Neuronal stem cell (in vitro differentiated cells): Measurements from ENCODE around the gene LIMS1.

Experiments used
- DNase-seq: peaks from one replicate; pipeline ENCODE4 v3.0.0-alpha.2; 2013; ENCODE audit warnings: low spot score
- H2AFZ ChIP-seq: one replicate; pipeline ENCODE4 v1.6.1; 2013; ENCODE audit warnings: mild to moderate bottlenecking, low read length, inconsistent platforms
- H2AK5ac ChIP-seq: 2 replicates; pipeline ENCODE4 v1.6.1; 2013; ENCODE audit warnings: low read depth, mild to moderate bottlenecking, inconsistent platforms, low read length, moderate library complexity, mixed read lengths
- H2BK120ac ChIP-seq: 2 replicates; pipeline ENCODE4 v1.6.1; 2013; ENCODE audit warnings: low read depth, mild to moderate bottlenecking, inconsistent platforms, low read length, moderate library complexity, mixed read lengths
- H2BK12ac ChIP-seq: one replicate; pipeline ENCODE4 v1.6.1; 2013; ENCODE audit warnings: low read length, inconsistent platforms
- H2BK15ac ChIP-seq: 2 replicates; pipeline ENCODE4 v1.6.1; 2013; ENCODE audit warnings: mild to moderate bottlenecking, low read length, inconsistent platforms, mixed read lengths
- H2BK5ac ChIP-seq: one replicate; pipeline ENCODE4 v1.6.1; 2013; ENCODE audit warnings: inconsistent platforms, mild to moderate bottlenecking, low read length, moderate library complexity
- H3K14ac ChIP-seq: one replicate; pipeline ENCODE4 v1.6.1; 2013; ENCODE audit warnings: low read length, inconsistent platforms
- H3K18ac ChIP-seq: 2 replicates; pipeline ENCODE4 v1.6.1; 2013; ENCODE audit warnings: low read length, inconsistent platforms
- H3K23ac ChIP-seq: 2 replicates; pipeline ENCODE4 v1.6.1; 2013; ENCODE audit warnings: low read depth, mild to moderate bottlenecking, mixed read lengths, low read length, inconsistent platforms; ENCODE audit not compliant: poor library complexity
- H3K27ac ChIP-seq: replicated peaks from 3 replicates; pipeline ENCODE4 v1.5.1; 2013; ENCODE audit warnings: low read length, inconsistent platforms
- H3K27me3 ChIP-seq, 3 experiments: 2 replicates each; pipeline ENCODE4 v1.6.1; 2013; ENCODE audit warnings: low read length in 3 of 3, mild to moderate bottlenecking in 2 of 3, inconsistent platforms in 1 of 3, low read depth in 1 of 3, mixed read lengths in 1 of 3, moderate library complexity in 1 of 3; ENCODE audit not compliant: control insufficient read depth in 3 of 3, insufficient read depth in 3 of 3
- H3K36me3 ChIP-seq, 2 donors: replicated peaks in 1 of 2; 2 replicates each; pipeline ENCODE4 v1.6.1; 2013; ENCODE audit warnings: low read length in 2 of 2; ENCODE audit not compliant: control insufficient read depth in 2 of 2, insufficient read depth in 2 of 2
- H3K4ac ChIP-seq: 2 replicates; pipeline ENCODE4 v1.6.1; 2013; ENCODE audit warnings: inconsistent platforms, mild to moderate bottlenecking, low read length, moderate library complexity
- H3K4me1 ChIP-seq, 2 donors: 1 replicate in 1 of 2; 2 replicates in 1 of 2; pipeline ENCODE4 v1.6.1; 2013; ENCODE audit warnings: low read length in 2 of 2, low read depth in 1 of 2; ENCODE audit not compliant: control insufficient read depth in 2 of 2, insufficient read depth in 1 of 2
- H3K4me2 ChIP-seq: one replicate; pipeline ENCODE4 v1.6.1; 2013; ENCODE audit warnings: mild to moderate bottlenecking, low read length, inconsistent platforms; ENCODE audit not compliant: insufficient read depth, poor library complexity, severe bottlenecking
- H3K4me3 ChIP-seq, 2 donors: 2 replicates each; pipeline ENCODE4 v1.5.1; 2013; ENCODE audit warnings: low read length in 2 of 2, mild to moderate bottlenecking in 2 of 2, inconsistent platforms in 1 of 2, moderate library complexity in 1 of 2
- H3K79me1 ChIP-seq: one replicate; pipeline ENCODE4 v1.6.1; 2013; ENCODE audit warnings: low read depth, mild to moderate bottlenecking, inconsistent platforms, low read length, moderate library complexity
- H3K9ac ChIP-seq: one replicate; pipeline ENCODE4 v1.6.1; 2013; ENCODE audit warnings: mild to moderate bottlenecking, low read depth, low read length, inconsistent platforms; ENCODE audit not compliant: poor library complexity
- H3K9me3 ChIP-seq, 2 donors: replicated peaks in 1 of 2; 2 replicates each; pipeline versions ENCODE3 to v1.6.1; 2013; ENCODE audit warnings: low read length in 2 of 2, mild to moderate bottlenecking in 2 of 2, inconsistent platforms in 1 of 2, low read depth in 1 of 2, mixed read lengths in 1 of 2, moderate library complexity in 1 of 2; ENCODE audit not compliant: control insufficient read depth in 2 of 2, insufficient read depth in 1 of 2
- H4K8ac ChIP-seq: one replicate; pipeline ENCODE4 v1.6.1; 2013; ENCODE audit warnings: low read depth, mild to moderate bottlenecking, inconsistent platforms, low read length, moderate library complexity
- H4K91ac ChIP-seq: one replicate; pipeline ENCODE4 v1.6.1; 2013; ENCODE audit warnings: low read length, low read depth, mild to moderate bottlenecking, inconsistent platforms; ENCODE audit not compliant: poor library complexity
- WGBS, 2 donors: extraction: QIAGEN DNeasy Blood & Tissue Kit; methylation state at CpG; one replicate each; pipeline ENCODE4 v1.1.7; 2013; ENCODE audit warnings: missing lambda C conversion rate in 2 of 2, mixed read lengths in 1 of 2; ENCODE audit not compliant: insufficient read length in 2 of 2, insufficient replicate concordance in 1 of 2; ENCODE audit errors: extremely low coverage in 2 of 2; 5-methylcytosine and 5-hydroxymethylcytosine counted together

Gene LIMS1

DNA sequence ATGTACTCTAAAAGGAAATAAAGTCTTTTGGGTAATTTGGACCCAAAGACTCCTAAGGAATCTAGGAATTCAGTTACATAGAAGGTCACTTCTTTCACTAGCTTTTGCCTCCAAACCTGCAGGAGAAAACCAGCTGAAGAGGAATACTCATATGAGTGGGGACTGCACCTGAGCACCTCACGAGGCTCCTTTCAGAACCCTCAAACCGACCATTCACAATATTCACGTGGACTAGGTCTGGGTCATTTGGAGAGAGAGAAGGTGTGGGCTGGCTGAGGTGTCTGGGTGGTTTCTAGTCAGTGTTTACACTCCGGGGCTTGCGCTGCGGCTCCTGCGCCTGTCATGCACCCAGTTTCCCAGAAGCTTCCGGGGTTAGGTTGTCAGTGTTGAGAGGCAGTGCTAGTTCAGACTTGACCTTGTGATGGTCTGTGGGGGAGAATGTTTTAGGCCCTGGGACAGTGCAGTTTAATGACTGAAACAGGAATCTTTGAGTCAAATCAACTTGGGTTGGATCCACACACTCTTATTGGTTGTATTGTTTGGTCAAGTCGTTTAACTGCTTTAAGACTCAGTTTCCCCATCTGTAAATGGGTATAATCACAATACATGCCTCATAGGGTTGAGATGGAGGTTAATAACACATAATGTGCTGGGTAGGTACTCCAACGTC, 78.4 kb downstream of the LIMS1 start:
- Histone ChIP-seq H4K8ac (no peak overlapping the region), H3K79me1 (no peaks in the 10 kb centered on the region), H2BK120ac (no peak overlapping the region), H3K18ac (no peak overlapping the region), H2BK12ac (no peak overlapping the region), H3K27ac (no peak overlapping the region), H2AFZ (no peak overlapping the region), H2BK5ac (no peak overlapping the region), H2BK15ac (no peak overlapping the region), H3K4me3 (no peak overlapping the region), H3K27me3 (no peaks in the 10 kb centered on the region), H3K23ac (no peak overlapping the region), H4K91ac (no peak overlapping the region), H3K9ac (no peak overlapping the region), H3K36me3 (no peaks in the 10 kb centered on the region), H2AK5ac (no peak overlapping the region), H3K4me1 (peaks cover 4 to 10% of the 10 kb centered on the region in 2 donors), H3K4me2 (no peak overlapping the region), H3K14ac (no peak overlapping the region), H3K9me3 (no peaks in the 10 kb centered on the region), H3K4ac (no peak overlapping the region)
- WGBS, 2 donors = no CpG with 5 or more reads among the region's 10 CpGs
- DNase-seq = no peak

DNA sequence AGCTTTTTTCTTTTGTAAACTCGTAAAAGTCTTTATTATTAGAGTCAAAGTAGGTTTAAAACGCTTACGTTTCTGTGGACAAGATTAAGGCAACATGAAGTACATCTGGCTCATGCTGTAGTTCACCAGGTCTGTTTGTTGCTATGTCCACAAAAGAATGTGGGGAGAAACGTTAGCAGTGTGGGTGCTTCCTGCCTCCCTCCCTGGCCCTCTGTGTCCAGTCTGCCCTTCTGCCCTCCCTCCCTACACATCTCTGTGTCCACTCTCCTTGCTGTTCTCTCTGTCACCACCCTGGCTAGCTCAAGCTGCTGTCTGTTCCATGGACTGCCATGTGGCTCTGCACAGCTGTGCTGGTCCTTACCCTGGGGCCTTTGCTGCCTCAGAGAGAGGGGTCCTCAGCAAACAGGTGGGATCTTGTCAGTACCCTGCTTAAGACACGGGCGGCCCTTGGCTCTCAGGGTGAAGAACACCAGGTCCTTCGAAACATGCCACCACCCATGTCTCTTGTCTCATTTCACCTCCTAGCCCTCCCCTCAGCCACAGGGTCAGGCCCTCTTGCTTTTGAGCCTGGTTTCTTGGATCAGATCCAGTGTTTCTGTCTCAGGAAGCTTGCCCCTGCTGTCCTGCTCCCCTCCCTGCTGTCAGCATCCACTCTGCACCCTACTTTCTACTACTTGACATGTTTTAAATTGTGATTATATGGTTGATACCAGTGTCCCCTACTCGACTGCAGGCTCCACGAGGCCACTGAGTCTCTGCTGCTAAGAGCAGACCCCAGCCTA, 79.2 kb downstream of the LIMS1 start:
- DNase-seq = no peak
- no peak overlapping the region for H3K27ac ChIP-seq

DNA sequence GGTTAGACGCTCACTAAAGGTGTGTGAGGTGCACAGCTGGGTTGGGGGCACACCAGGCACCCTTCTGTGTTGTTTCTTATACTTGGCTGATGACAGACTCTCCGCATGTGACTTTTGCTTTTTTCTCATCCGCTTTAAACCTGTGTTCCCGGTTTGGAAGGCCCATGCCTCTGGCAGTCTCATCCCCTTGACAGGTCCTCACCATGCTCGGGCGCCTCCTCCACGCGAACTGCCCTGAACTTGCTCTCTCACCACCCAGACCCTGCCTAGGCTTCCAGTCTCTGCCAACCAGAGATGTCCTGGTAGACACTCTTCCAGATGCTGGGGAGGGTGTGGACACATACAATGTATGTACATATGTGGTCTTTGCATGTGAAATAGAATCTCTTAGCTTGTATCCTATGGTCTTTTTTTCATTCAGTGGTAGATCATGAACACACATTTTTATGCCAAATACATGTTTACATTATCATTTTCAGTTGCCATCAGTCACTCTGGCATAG, 79.8 kb downstream of the LIMS1 start:
- Histone ChIP-seq H4K91ac (no peak overlapping the region), H3K4me3 (no peak overlapping the region)
- no peak for DNase-seq

More for the DNA sequence above, 79.2 kb downstream of the LIMS1 start:
- H4K91ac ChIP-seq = no peak overlapping the region
- no peak overlapping the region for H4K8ac ChIP-seq
- H2BK5ac ChIP-seq = no peak overlapping the region
- WGBS, 2 donors = no CpG with 5 or more reads among the region's 9 CpGs
- H3K23ac ChIP-seq = peak overlapping the region; percentile 44
- H3K4me1 ChIP-seq = peaks cover 4 to 10% of the 10 kb centered on the region in 2 donors
- H3K9ac ChIP-seq = no peak overlapping the region
- H2AFZ ChIP-seq = no peak overlapping the region
- peak overlapping the region; percentile 86 for H3K18ac ChIP-seq
- no peak overlapping the region for H3K14ac ChIP-seq
- peak overlapping the region in 1 of 2 donors; percentile 14 for H3K4me3 ChIP-seq
- H2BK120ac ChIP-seq = no peak overlapping the region
- no peak overlapping the region for H3K4me2 ChIP-seq
- H2BK12ac ChIP-seq = no peak overlapping the region
- H2BK15ac ChIP-seq = no peak overlapping the region
- peak overlapping the region; percentile 82 for H2AK5ac ChIP-seq
- H3K36me3 ChIP-seq = no peaks in the 10 kb centered on the region
- no peaks in the 10 kb centered on the region for H3K27me3 ChIP-seq
- H3K79me1 ChIP-seq = no peaks in the 10 kb centered on the region
- H3K9me3 ChIP-seq = no peaks in the 10 kb centered on the region
- no peak overlapping the region for H3K4ac ChIP-seq

DNA sequence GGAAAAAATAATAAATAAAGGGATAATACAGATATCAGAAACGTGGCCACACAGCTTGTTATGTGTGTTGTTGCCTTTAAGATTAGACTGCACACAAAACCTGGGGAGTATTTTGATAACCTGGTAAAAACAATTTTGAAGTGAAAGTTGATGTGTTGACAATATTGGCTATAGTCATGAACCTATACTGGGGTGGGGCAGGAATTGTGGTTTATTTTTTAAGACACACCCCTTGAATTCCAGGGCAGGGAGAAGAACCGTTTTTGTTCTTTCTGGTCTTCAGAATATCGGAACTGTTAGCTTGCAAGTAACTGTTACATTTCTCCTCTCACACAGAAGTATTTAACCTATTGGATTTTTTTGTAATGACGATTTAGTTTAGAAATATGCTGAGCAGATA, 80.4 kb downstream of the LIMS1 start:
- no peak overlapping the region for H3K4me2 ChIP-seq
- H3K9me3 ChIP-seq = no peaks in the 10 kb centered on the region
- H3K36me3 ChIP-seq = no peaks in the 10 kb centered on the region
- H2BK12ac ChIP-seq = no peak overlapping the region
- H3K27me3 ChIP-seq = no peaks in the 10 kb centered on the region
- H3K23ac ChIP-seq = no peak overlapping the region
- no peak overlapping the region for H2BK120ac ChIP-seq
- no peak overlapping the region for H2BK5ac ChIP-seq
- no peak overlapping the region for H3K9ac ChIP-seq
- no peak overlapping the region for H4K8ac ChIP-seq
- no peak overlapping the region for H2BK15ac ChIP-seq
- no peak overlapping the region for H3K4ac ChIP-seq
- H3K4me3 ChIP-seq = no peak overlapping the region
- no peak overlapping the region for H2AK5ac ChIP-seq
- no peak overlapping the region for H3K14ac ChIP-seq
- no peak overlapping the region for H3K27ac ChIP-seq
- peaks cover 8 to 10% of the 10 kb centered on the region in 2 donors for H3K4me1 ChIP-seq
- H3K79me1 ChIP-seq = no peaks in the 10 kb centered on the region
- H4K91ac ChIP-seq = no peak overlapping the region
- H2AFZ ChIP-seq = no peak overlapping the region
- no peak for DNase-seq
- no CpG with 5 or more reads among the region's 4 CpGs for WGBS, 2 donors
- no peak overlapping the region for H3K18ac ChIP-seq

More for the DNA sequence above, 79.8 kb downstream of the LIMS1 start:
- no peak overlapping the region for H2BK15ac ChIP-seq
- H3K14ac ChIP-seq = no peak overlapping the region
- no peaks in the 10 kb centered on the region for H3K9me3 ChIP-seq
- no CpG with 5 or more reads among the region's 8 CpGs for WGBS, 2 donors
- H3K4me2 ChIP-seq = no peak overlapping the region
- H2AK5ac ChIP-seq = no peak overlapping the region
- no peak overlapping the region for H3K9ac ChIP-seq
- no peaks in the 10 kb centered on the region for H3K79me1 ChIP-seq
- no peak overlapping the region for H3K18ac ChIP-seq
- H3K4me1 ChIP-seq = peaks cover 8 to 10% of the 10 kb centered on the region in 2 donors
- no peak overlapping the region for H3K23ac ChIP-seq
- no peaks in the 10 kb centered on the region for H3K27me3 ChIP-seq
- no peak overlapping the region for H3K27ac ChIP-seq
- no peaks in the 10 kb centered on the region for H3K36me3 ChIP-seq
- H4K8ac ChIP-seq = no peak overlapping the region
- H3K4ac ChIP-seq = no peak overlapping the region
- no peak overlapping the region for H2AFZ ChIP-seq
- H2BK12ac ChIP-seq = no peak overlapping the region
- no peak overlapping the region for H2BK5ac ChIP-seq
- no peak overlapping the region for H2BK120ac ChIP-seq
